ENCODE data around the gene C16orf96. TPM values are rescaled to one million over a fixed set of nuclear protein-coding genes. Genes with fewer than 3 reads are reported as not detected.

Gene C16orf96
- total RNA-seq, 1 experiment from 2014 or later = 0.15 TPM

DNA sequence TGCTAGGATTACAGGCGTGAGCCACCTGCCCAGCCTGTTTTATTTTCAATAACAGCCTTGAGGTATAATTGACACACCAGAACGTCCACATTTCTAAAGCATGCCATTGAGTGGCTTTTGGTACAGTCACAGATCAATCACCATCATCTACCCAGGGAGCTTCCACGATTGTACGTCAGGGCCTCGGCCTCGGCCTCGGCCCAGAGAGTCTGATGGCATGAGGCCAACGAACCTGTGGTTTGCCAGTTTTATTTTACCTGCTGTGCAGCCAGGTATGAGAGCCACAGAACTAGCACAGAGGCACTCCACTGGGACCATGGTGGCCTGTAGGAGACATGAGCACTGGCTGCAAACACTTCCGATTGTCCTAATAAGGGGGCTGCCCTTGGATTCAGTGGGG, 50.2 kb downstream of the C16orf96 start:
- no peaks in the 10 kb centered on the region for H3K27me3 ChIP-seq (ENCODE audit: control insufficient read depth, insufficient read depth, low read length)
- BruUV-seq (replicated peaks) = no TSS peak
- in situ Hi-C loops (cut with HindIII; ENCODE audit: low pct_unique_long_range_greater_than_20kb, low sequenced_read_pairs) = no loop called here
- no peak for ATAC-seq
- no peak overlapping the region for H3K27ac ChIP-seq (ENCODE audit: low read length)
- ChIA-PET CTCF (no interaction called here), POLR2A (interaction anchor here (0.5 kb wide), 1 partner anchor 38 kb away, joined by 10 read pairs; no protein-coding TSS in a partner anchor)
- DNase-seq (ENCODE audit: low read depth, low spot score) = no peak
- H3K36me3 ChIP-seq (ENCODE audit: control insufficient read depth, insufficient read depth, low read length) = no peaks in the 10 kb centered on the region
- intact Hi-C loops (cut with micrococcal nuclease; ENCODE audit: unreplicated experiment) = no loop called here
- no peak overlapping the region for H3K4me3 ChIP-seq (ENCODE audit: low read depth in 2 of 2, low read length in 2 of 2)
- no peaks in the 10 kb centered on the region for H3K9me3 ChIP-seq (ENCODE audit: control insufficient read depth, insufficient read depth, low read depth, low read length)
- peaks cover 2% of the 10 kb centered on the region for H3K4me1 ChIP-seq (ENCODE audit: control insufficient read depth, insufficient read depth, low read length)
- TF ChIP-seq, protein P1, sequence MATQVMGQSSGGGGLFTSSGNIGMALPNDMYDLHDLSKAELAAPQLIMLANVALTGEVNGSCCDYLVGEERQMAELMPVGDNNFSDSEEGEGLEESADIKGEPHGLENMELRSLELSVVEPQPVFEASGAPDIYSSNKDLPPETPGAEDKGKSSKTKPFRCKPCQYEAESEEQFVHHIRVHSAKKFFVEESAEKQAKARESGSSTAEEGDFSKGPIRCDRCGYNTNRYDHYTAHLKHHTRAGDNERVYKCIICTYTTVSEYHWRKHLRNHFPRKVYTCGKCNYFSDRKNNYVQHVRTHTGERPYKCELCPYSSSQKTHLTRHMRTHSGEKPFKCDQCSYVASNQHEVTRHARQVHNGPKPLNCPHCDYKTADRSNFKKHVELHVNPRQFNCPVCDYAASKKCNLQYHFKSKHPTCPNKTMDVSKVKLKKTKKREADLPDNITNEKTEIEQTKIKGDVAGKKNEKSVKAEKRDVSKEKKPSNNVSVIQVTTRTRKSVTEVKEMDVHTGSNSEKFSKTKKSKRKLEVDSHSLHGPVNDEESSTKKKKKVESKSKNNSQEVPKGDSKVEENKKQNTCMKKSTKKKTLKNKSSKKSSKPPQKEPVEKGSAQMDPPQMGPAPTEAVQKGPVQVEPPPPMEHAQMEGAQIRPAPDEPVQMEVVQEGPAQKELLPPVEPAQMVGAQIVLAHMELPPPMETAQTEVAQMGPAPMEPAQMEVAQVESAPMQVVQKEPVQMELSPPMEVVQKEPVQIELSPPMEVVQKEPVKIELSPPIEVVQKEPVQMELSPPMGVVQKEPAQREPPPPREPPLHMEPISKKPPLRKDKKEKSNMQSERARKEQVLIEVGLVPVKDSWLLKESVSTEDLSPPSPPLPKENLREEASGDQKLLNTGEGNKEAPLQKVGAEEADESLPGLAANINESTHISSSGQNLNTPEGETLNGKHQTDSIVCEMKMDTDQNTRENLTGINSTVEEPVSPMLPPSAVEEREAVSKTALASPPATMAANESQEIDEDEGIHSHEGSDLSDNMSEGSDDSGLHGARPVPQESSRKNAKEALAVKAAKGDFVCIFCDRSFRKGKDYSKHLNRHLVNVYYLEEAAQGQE (IDR thresholded peaks at IDR 0.05; ENCODE audit: insufficient read depth in 1 of 2, low read depth in 2 of 2, low read length in 1 of 2) = no peak
- no peak for TF ChIP-seq SIN3A (IDR thresholded peaks at IDR 0.05; ENCODE audit: borderline replicate concordance, insufficient read depth, low read depth, low read length)
- TF ChIP-seq POLR2AphosphoS5 (IDR thresholded peaks at IDR 0.05; ENCODE audit: low read depth, low read length) = no peak
- no peak for TF ChIP-seq TCF7L2 (IDR thresholded peaks at IDR 0.05; ENCODE audit: low read depth, low read length)
- TF ChIP-seq, protein P2, sequence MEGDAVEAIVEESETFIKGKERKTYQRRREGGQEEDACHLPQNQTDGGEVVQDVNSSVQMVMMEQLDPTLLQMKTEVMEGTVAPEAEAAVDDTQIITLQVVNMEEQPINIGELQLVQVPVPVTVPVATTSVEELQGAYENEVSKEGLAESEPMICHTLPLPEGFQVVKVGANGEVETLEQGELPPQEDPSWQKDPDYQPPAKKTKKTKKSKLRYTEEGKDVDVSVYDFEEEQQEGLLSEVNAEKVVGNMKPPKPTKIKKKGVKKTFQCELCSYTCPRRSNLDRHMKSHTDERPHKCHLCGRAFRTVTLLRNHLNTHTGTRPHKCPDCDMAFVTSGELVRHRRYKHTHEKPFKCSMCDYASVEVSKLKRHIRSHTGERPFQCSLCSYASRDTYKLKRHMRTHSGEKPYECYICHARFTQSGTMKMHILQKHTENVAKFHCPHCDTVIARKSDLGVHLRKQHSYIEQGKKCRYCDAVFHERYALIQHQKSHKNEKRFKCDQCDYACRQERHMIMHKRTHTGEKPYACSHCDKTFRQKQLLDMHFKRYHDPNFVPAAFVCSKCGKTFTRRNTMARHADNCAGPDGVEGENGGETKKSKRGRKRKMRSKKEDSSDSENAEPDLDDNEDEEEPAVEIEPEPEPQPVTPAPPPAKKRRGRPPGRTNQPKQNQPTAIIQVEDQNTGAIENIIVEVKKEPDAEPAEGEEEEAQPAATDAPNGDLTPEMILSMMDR (IDR thresholded peaks at IDR 0.05) = no peak

DNA sequence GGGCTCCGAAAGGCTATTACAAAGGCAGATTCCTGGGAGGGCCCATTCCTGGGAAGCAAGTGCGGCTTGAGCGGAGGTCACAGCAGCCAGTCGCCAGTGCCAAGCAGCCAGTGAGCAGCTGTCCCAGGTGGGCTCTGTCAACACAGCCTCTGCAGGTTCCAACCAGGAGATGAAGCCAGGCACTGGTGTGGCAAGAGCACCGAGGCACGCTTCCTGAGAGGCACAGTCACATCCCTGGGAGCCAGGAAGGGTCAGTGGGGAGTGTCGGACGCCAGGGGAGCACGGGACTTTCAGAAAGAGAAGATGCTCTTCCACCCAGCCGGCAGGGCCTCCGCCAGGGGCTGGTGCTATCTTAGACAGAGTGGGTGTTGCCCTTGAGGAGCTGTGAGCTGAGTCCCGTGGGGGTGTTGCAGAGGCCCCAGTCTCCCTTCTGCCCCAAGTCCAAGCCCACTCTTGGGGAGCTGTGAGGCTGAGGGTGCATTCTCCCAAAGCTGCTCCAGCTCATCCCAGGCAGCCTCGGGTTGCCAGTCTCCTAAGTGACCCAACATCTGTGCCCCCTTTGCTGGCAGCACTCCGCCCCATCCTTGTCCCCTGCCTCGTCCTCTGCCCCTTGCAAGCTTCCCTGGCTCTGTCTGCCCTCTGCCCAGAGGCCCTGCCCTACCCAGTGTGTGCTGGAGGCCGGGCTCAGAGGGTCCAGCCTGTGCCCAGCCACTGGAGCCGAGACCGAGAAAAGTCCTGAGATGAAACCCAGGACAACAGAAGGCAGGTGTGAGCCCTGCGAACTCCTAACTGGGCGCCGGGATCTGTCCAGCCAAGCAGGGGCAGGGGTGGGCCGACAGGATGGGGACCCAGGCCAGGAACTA, 51.9 kb downstream of the C16orf96 start:
- intact Hi-C loops (cut with micrococcal nuclease; ENCODE audit: unreplicated experiment) = no loop called here
- Histone ChIP-seq H3K9me3 (ENCODE audit: control insufficient read depth, insufficient read depth, low read depth, low read length) (no peaks in the 10 kb centered on the region), H3K4me3 (ENCODE audit: low read depth in 2 of 2, low read length in 2 of 2) (no peak overlapping the region), H3K36me3 (ENCODE audit: control insufficient read depth, insufficient read depth, low read length) (no peaks in the 10 kb centered on the region), H3K4me1 (ENCODE audit: control insufficient read depth, insufficient read depth, low read length) (peaks cover 2% of the 10 kb centered on the region; the same call in 1 of the 2 replicates), H3K27me3 (ENCODE audit: control insufficient read depth, insufficient read depth, low read length) (no peaks in the 10 kb centered on the region), H3K27ac (ENCODE audit: low read length) (no peak overlapping the region)
- DNase-seq (ENCODE audit: low read depth, low spot score) = no peak
- no TSS peak for BruUV-seq (replicated peaks)
- in situ Hi-C loops (cut with HindIII; ENCODE audit: low pct_unique_long_range_greater_than_20kb, low sequenced_read_pairs) = no loop called here
- TF ChIP-seq, protein P1 (IDR thresholded peaks at IDR 0.05; ENCODE audit: insufficient read depth in 1 of 2, low read depth in 2 of 2, low read length in 1 of 2) = no peak
- no peak for TF ChIP-seq POLR2AphosphoS5 (IDR thresholded peaks at IDR 0.05; ENCODE audit: low read depth, low read length)
- no peak for TF ChIP-seq TCF7L2 (IDR thresholded peaks at IDR 0.05; ENCODE audit: low read depth, low read length)
- TF ChIP-seq, protein P2 (IDR thresholded peaks at IDR 0.05) = no peak
- no peak for TF ChIP-seq SIN3A (IDR thresholded peaks at IDR 0.05; ENCODE audit: borderline replicate concordance, insufficient read depth, low read depth, low read length)
- no peak for ATAC-seq
- CTCF ChIA-PET = interaction anchor here (0.6 kb wide), 1 partner anchor 8 kb away, joined by 3 read pairs; no protein-coding TSS in a partner anchor
- POLR2A ChIA-PET = no interaction called here

Measured in Panc1 (cell line).